HG03025 (cell line): ENCODE measurements around the gene BTBD1.

ENCODE experiments used
- ATAC-seq: cut with Tn5 transposase; IDR thresholded peaks from one replicate; pipeline ENCODE4 v1.9.1; 2021; ENCODE audit warnings: mild to moderate bottlenecking, moderate library complexity; ENCODE audit not compliant: unreplicated experiment, low FRiP score

The BTBD1 gene

GRCh38 chr15:83066734-83067637 is at the start of gene BTBD1:
TSS of gene BTBD1 (minus strand) at chr15:83067252. CDS start at chr15:83067151, 101 bp downstream.
- ATAC-seq = peak; percentile 82

- no peak for ATAC-seq
Observed at GRCh38 chr15:83115831-83116565, 48.9 kb upstream of the BTBD1 start.

DNA sequence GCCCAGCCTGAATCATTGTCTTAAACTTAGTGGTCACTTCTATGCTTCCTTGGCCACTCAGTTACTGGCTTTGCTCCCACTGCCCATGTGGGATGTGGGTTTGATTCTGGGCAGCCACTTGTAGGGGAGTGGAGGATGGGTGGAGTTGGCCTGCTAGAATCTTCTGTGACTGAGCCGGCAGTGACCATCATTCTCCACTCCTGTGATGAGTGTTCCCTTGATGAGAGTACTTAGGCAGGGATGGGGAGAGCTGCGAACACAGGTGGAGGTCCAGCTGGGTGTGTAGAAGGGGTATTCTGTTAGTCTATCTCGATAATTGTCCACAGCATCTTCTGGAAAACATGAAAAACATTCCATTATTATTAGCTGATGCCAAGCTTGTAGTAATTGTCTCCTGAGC is 48.4 kb upstream of the BTBD1 start:
- ATAC-seq = no peak

- ATAC-seq = no peak
Observed at GRCh38 chr15:83114856-83115255, 47.8 kb upstream of the BTBD1 start.

DNA sequence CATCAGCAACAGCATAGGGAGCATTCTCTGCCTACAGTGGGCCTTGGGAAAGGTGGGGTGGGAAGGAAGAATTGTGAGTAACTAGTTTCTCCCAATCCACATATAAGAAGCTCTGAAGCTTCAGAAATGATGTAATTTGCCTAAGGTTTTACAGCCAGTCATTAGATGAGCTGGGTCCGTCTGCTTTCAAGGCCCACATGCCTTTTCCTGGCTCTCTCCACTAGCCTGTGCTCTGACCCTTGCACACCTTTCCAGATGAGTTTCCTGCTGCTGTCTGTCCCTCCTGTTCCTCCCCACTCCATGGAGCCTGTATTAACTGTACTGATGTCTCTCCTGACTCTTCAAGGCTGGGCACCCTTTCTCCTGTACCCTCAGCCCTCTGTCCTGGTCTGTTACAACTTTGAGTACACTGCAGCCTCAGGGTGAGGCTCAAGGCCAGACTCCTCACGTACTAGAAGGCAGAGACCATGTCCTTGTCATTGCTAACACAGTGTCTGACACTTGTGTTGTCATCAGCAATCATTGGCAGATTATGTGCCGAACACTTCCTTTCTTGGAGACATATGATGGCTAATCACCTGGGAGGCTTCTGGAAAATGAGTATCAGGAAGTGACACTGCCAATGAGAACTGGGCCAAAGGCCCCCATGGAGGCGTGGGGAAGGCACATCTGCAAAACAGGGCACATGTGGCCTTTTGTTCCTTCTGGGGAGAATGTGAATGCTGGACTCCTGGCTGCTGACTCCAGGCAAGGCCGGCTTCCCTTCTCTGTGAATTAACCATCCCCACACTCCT is 47.0 kb upstream of the BTBD1 start:
- ATAC-seq = no peak

DNA sequence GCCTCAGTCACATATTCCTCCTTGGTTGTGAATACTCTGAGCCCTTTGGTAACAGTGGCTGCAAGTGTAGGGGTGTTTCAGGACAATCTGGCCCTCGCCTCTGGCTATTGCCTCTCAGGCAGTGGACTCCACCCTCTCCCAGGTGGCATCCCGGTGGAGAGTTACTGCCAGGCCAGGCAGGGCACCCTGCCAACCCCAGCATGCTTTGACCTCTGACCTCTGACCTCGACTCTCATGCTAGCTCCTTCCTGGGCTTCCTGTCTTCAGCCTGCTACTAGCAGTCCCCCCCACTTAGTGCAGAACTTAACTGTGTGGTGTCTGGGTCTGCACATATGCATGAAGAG is 45.9 kb upstream of the BTBD1 start:
- ATAC-seq = no peak

GRCh38 chr15:83112233-83112955 is 45.3 kb upstream of the BTBD1 start:
- no peak for ATAC-seq

DNA sequence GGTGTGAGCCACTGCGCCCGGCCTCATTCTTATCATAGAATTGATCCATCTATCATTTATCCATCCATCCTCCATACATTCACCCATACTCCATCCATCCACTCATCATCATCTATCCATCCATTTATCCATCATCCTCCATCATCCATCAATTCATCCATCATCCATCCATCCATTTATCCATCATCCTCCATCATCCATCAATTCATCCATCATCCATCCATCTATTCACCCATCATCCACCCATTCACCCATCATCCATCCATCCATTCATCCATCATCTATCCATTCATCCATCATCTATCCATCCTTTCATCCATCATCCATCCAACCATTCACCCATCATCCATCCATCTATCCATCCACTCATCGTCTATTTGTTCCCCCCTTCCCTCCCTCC is 44.1 kb upstream of the BTBD1 start:
- ATAC-seq = no peak

GRCh38 chr15:83110381-83110780 is 43.3 kb upstream of the BTBD1 start:
- no peak for ATAC-seq

GRCh38 chr15:83109532-83109931 is 42.5 kb upstream of the BTBD1 start:
- no peak for ATAC-seq

DNA sequence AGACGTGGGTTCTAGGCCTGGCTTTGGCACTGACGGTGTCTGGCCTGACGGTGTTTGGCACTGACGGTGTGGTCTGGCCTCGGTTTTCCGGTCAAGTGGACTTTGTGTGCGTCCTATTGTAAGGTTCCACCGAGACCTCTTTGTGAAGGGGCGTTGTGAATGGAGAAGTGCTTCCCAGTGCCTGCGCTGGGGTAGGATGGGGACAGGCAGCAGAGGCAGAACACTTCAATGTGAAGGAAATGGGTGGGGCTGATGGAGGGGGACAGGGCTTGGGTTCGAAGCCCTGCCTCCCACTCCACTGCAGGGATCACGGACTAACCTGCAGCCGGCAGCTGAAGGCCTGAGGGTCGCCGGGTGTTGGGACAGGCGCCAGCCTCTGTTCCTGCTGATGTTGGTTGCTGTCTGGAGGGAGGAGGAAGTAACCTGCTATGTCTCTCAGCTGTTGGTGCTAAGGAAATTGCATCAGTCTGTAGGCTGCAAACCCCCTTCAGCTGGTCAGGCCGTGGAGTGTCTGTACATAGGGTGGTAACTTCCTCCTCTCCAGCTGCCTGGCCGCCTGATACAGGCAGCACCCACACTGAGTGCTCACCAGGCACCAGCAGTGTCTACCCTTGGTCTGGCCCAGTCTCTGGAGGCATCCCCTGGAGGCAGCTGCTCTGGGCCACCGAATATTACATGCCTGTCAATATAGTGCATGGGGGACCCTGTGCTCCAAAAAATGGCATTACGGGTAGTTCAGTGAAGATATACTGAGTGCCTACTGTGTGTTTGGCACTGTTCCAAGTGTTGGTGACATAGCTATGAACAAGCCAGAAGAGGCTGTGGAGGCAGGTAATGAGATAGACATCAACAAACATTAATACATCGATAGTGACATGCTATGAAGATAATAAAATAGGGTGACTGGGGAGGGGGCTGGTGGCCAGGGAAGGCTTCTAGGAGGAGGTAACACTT is 41.5 kb upstream of the BTBD1 start:
- no peak for ATAC-seq

GRCh38 chr15:83107841-83108181 is 40.8 kb upstream of the BTBD1 start:
- no peak for ATAC-seq

- ATAC-seq = no peak
Observed at GRCh38 chr15:83106994-83107840, 40.2 kb upstream of the BTBD1 start, which contains the start of gene TM6SF1. TSS of gene TM6SF1 (plus strand) at chr15:83107645. CDS start at chr15:83107681, 36 bp downstream.

GRCh38 chr15:83105440-83105839 is 38.4 kb upstream of the BTBD1 start:
- no peak for ATAC-seq

DNA sequence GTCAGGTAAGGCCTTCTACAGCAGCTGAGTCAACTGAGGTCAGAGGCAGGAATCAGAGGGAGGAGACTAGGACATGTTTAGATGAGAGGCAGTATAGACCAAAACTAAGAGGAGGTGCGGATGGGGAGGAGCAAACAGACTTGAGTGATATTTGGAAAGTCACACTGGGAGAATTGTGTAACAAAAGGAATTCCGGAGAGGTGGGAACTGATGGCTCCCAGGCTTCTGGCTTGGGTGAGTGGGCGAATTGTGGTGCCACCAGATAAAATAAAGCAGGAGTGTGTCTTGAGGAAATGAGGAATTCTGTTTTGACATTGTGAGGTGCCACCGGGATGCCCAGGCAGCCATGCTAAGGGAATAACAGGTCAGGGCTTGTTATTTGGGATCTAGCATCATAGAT is 37.1 kb upstream of the BTBD1 start:
- ATAC-seq = no peak

DNA sequence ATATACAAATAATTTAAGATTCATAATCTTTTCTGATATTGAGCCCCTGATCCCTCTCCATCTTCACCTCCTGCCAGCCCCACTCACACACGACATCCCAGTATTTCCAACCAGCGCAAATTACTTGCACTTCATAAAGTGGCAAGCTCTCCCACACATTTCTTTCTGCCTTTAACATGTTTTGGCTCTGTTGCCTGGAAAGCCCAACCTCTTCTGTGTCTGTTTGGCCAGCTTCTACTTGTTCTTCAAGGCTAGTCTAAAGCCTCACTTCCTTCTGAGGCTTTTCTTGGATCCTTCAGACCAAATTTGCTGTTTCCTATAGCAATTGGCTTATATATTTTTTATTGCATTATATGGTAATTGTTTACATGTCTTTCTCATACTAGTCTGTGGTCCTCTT is 35.3 kb upstream of the BTBD1 start:
- ATAC-seq = no peak

GRCh38 chr15:83100097-83100646 is 33.1 kb upstream of the BTBD1 start:
- ATAC-seq = no peak

DNA sequence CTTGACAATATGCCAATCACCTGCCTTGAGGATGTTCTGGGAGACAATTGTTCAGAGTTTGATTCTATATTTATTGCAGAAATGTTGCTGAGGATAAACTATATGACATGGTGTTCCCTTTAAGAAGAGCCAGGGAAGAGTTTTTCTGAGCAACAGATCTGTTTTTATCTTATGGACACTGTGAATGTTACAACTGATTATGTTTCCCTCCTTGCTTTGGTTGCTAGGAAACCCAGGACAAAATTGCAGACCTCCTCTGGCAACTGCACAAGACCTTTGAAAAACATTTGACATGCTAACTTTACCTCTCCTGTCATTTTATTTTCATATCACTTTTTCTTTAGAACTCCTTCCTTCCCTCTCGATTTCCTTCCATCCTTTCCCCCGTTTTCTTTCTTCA is 32.2 kb upstream of the BTBD1 start:
- ATAC-seq = no peak
